ENCODE data around the gene ENOX2.

Gene ENOX2

GRCh38 chrX:130902783-130903613 lies at the start of gene ENOX2:
Gene ENOX2, minus strand, starts transcription at chrX:130903209. Its CDS starts 199,993 bp downstream, at chrX:130703216.
- in situ Hi-C loops (cut with HindIII; ENCODE audit: low sequenced_read_pairs), result loop anchor here (10.0 to 25.0 kb wide), 2 partner anchors 341 to 518 kb away; partner anchors contain the start of gene GPR119

GRCh38 chrX:130952266-130953043 lies 49.4 kb upstream of the ENOX2 start:
- in situ Hi-C loops (cut with HindIII; ENCODE audit: low sequenced_read_pairs), result no loop called here

GRCh38 chrX:130944230-130944629 lies 41.2 kb upstream of the ENOX2 start:
- in situ Hi-C loops (cut with HindIII; ENCODE audit: low sequenced_read_pairs), result no loop called here

GRCh38 chrX:130937101-130937500 lies 34.1 kb upstream of the ENOX2 start:
- in situ Hi-C loops (cut with HindIII; ENCODE audit: low sequenced_read_pairs), result no loop called here

GRCh38 chrX:130933358-130933757 lies 30.3 kb upstream of the ENOX2 start:
- in situ Hi-C loops (cut with HindIII; ENCODE audit: low sequenced_read_pairs), result no loop called here

GRCh38 chrX:130920405-130920804 lies 17.4 kb upstream of the ENOX2 start:
- in situ Hi-C loops (cut with HindIII; ENCODE audit: low sequenced_read_pairs), result loop anchor here (25.0 kb wide), 1 partner anchor 358 kb away; no protein-coding TSS in a partner anchor

- in situ Hi-C loops (cut with HindIII; ENCODE audit: low sequenced_read_pairs), result loop anchor here (25.0 kb wide), 1 partner anchor 357 kb away; no protein-coding TSS in a partner anchor
Observed at GRCh38 chrX:130919676-130920075, 16.7 kb upstream of the ENOX2 start.

- in situ Hi-C loops (cut with HindIII; ENCODE audit: low sequenced_read_pairs), result loop anchor here (25.0 kb wide), 1 partner anchor 356 kb away; no protein-coding TSS in a partner anchor
Observed at GRCh38 chrX:130918498-130918897, 15.5 kb upstream of the ENOX2 start.

- in situ Hi-C loops (cut with HindIII; ENCODE audit: low sequenced_read_pairs), result loop anchor here (25.0 kb wide), 1 partner anchor 355 kb away; no protein-coding TSS in a partner anchor
Observed at GRCh38 chrX:130916636-130917422, 13.8 kb upstream of the ENOX2 start.

- in situ Hi-C loops (cut with HindIII; ENCODE audit: low sequenced_read_pairs), result loop anchor here (25.0 kb wide), 1 partner anchor 353 kb away; no protein-coding TSS in a partner anchor
Observed at GRCh38 chrX:130915302-130915701, 12.3 kb upstream of the ENOX2 start.

- in situ Hi-C loops (cut with HindIII; ENCODE audit: low sequenced_read_pairs), result loop anchor here (10.0 to 25.0 kb wide), 2 partner anchors 347 to 525 kb away; partner anchors contain the start of gene GPR119
Observed at GRCh38 chrX:130909469-130910136, 6.6 kb upstream of the ENOX2 start.

- in situ Hi-C loops (cut with HindIII; ENCODE audit: low sequenced_read_pairs), result loop anchor here (10.0 to 25.0 kb wide), 2 partner anchors 344 to 522 kb away; partner anchors contain the start of gene GPR119
Observed at GRCh38 chrX:130906776-130907175, 3.8 kb upstream of the ENOX2 start.

GRCh38 chrX:130902446-130902782 lies 595 bp downstream of the ENOX2 start:
- in situ Hi-C loops (cut with HindIII; ENCODE audit: low sequenced_read_pairs), result loop anchor here (10.0 to 25.0 kb wide), 2 partner anchors 340 to 518 kb away; partner anchors contain the start of gene GPR119

GRCh38 chrX:130896802-130897501 lies 6.1 kb downstream of the ENOX2 start:
- in situ Hi-C loops (cut with HindIII; ENCODE audit: low sequenced_read_pairs), result no loop called here

- in situ Hi-C loops (cut with HindIII; ENCODE audit: low sequenced_read_pairs), result no loop called here
Observed at GRCh38 chrX:130896026-130896425, 7.0 kb downstream of the ENOX2 start.

- in situ Hi-C loops (cut with HindIII; ENCODE audit: low sequenced_read_pairs), result no loop called here
Observed at GRCh38 chrX:130895299-130895698, 7.7 kb downstream of the ENOX2 start.

GRCh38 chrX:130893356-130894085 lies 9.5 kb downstream of the ENOX2 start:
- in situ Hi-C loops (cut with HindIII; ENCODE audit: low sequenced_read_pairs), result no loop called here

GRCh38 chrX:130887376-130887775 lies 15.6 kb downstream of the ENOX2 start:
- in situ Hi-C loops (cut with HindIII; ENCODE audit: low sequenced_read_pairs), result no loop called here

GRCh38 chrX:130885996-130886395 lies 17.0 kb downstream of the ENOX2 start:
- in situ Hi-C loops (cut with HindIII; ENCODE audit: low sequenced_read_pairs), result no loop called here
